ENCODE measurements around the gene PNKD.

Gene PNKD

DNA sequence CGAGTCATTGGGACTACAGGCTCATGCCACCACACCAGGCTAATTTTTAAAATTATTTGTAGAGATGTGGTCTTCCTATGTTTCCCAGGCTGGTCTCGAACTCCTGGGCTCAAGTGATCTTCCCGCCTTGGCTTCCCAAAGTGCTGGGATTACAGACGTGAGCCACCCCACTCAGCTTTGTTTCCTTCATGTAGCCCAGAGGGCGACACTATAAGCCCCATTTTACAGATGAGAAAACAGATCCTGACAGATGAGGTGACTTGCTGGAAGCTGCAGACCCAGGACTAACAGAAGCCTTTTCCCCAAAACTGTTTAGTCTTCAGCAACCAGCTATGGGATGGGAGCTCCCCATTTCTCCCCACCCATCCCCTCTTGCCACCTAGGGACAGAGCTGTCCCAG lies 122.1 kb downstream of the PNKD start:
- TF ChIP-seq, protein P1, sequence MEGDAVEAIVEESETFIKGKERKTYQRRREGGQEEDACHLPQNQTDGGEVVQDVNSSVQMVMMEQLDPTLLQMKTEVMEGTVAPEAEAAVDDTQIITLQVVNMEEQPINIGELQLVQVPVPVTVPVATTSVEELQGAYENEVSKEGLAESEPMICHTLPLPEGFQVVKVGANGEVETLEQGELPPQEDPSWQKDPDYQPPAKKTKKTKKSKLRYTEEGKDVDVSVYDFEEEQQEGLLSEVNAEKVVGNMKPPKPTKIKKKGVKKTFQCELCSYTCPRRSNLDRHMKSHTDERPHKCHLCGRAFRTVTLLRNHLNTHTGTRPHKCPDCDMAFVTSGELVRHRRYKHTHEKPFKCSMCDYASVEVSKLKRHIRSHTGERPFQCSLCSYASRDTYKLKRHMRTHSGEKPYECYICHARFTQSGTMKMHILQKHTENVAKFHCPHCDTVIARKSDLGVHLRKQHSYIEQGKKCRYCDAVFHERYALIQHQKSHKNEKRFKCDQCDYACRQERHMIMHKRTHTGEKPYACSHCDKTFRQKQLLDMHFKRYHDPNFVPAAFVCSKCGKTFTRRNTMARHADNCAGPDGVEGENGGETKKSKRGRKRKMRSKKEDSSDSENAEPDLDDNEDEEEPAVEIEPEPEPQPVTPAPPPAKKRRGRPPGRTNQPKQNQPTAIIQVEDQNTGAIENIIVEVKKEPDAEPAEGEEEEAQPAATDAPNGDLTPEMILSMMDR (conservative IDR thresholded peaks at IDR 0.05) = no peak
- TF ChIP-seq ZFX (IDR thresholded peaks at IDR 0.05) = no peak
- H3K27ac ChIP-seq = no peak overlapping the region

DNA sequence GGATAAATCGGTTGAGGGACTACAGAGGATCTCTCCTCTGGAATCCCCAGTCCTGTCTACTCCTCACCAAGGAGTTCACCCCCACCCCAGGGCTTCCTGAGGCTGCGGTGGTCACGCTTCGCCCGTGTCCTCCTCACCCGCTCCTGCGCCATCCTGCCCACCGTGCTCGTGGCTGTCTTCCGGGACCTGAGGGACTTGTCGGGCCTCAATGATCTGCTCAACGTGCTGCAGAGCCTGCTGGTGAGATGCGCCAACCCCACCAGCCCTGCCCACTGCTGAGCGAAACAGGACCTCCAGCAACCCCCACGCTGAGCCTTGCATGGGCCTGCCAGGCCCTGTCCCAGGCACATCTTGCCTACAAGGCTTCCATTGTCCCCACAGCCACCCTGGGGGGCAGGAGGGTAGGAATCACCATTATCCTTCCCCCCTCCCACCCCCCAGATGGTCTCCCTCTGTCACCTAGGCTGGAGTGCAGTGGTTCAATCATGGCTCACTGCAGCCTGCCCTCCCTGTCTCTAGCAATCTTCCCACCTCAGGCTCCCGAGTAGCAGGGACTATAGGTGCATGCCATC lies 122.7 kb downstream of the PNKD start:
- no peak for TF ChIP-seq ZFX (IDR thresholded peaks at IDR 0.05)
- TF ChIP-seq, protein P1 (conservative IDR thresholded peaks at IDR 0.05) = no peak
- no peak overlapping the region for H3K27ac ChIP-seq

DNA sequence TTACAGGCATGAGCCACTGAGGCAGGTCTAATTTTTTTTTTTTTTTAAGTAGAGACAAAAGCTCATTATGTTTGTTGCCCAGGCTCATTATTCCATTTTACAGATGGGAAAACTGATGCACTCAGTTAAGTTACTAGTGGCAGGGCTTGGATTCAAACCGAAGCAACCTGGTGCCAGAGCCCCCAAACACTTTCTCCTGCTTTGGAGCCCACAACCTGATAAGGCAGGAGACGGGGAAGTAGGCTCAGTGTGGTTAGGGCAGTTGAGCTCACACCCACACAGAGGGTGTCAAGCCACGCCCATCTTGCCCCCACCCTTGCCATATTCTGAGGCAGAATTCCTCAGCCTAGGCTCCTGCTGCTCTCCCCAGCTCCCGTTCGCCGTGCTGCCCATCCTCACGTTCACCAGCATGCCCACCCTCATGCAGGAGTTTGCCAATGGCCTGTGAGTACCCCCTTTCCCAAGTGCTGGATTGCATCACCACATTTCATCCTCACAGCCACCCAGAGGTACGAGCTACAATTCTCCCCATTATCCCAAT lies 123.5 kb downstream of the PNKD start:
- no peak overlapping the region for H3K27ac ChIP-seq
- TF ChIP-seq, protein P1 (conservative IDR thresholded peaks at IDR 0.05) = no peak
- TF ChIP-seq ZFX (IDR thresholded peaks at IDR 0.05) = no peak

DNA sequence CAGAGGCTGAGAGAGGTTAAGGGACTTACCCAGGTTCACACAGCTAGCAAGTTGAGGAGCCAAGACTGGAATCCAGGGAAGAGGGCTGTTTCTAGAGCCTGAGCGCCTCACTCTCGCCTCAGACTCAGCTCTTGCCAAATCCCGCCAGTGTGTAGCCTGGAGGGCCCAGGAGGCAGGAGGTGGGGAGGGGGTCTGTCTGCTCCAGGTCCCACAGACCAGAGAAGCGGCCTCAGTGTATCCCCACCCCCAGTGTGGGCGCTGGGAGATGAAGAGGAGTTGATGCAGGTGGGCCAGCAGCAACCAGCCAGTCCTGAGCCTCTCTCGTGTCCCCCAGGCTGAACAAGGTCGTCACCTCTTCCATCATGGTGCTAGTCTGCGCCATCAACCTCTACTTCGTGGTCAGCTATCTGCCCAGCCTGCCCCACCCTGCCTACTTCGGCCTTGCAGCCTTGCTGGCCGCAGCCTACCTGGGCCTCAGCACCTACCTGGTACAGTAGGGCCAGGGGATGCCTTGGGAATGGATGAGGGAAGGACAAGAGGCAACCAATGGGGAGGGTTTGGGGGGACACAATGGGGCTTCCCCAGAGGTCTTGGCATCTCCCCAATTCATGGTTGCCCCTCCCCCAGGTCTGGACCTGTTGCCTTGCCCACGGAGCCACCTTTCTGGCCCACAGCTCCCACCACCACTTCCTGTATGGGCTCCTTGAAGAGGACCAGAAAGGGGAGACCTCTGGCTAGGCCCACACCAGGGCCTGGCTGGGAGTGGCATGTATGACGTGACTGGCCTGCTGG lies 124.2 kb downstream of the PNKD start:
- peak overlapping the region; percentile 95 for H3K27ac ChIP-seq
- TF ChIP-seq ZFX (IDR thresholded peaks at IDR 0.05) = no peak
- TF ChIP-seq, protein P1 (conservative IDR thresholded peaks at IDR 0.05) = no peak

DNA sequence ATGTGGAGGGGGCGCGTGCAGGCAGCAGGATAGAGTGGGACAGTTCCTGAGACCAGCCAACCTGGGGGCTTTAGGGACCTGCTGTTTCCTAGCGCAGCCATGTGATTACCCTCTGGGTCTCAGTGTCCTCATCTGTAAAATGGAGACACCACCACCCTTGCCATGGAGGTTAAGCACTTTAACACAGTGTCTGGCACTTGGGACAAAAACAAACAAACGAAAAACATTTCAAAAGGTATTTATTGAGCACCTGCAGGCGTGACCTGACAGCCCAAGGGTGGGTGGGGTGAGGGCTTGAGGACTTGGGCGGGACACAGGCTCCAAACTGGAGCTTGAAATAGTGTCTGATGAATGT lies 124.7 kb downstream of the PNKD start:
- peak overlapping the region; percentile 95 for H3K27ac ChIP-seq
- no peak for TF ChIP-seq ZFX (IDR thresholded peaks at IDR 0.05)
- TF ChIP-seq, protein P1 (conservative IDR thresholded peaks at IDR 0.05) = no peak

DNA sequence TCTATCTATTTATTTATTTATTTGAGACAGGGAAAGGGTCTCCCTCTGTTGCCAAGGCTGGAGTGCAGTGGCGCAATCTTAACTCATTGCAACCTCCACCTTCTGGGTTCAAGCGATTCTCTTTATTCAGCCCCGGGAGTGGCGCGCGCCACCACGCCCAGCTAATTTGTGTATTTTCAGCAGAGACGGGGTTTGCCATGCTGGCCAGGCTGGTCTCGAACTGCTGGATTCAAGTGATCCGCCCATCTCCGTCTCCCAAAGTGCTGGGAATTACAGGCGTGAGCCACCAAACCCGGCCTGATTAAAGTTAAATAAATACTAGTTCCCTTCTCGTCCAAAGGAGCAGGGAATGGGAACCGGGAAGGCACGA lies 125.1 kb downstream of the PNKD start:
- no peak for TF ChIP-seq ZFX (IDR thresholded peaks at IDR 0.05)
- TF ChIP-seq, protein P1 (conservative IDR thresholded peaks at IDR 0.05) = no peak
- H3K27ac ChIP-seq = peak overlapping the region; percentile 95

Measured in C4-2B (cell line).